Measurements from ENCODE around the gene SPNS3.

The SPNS3 gene

GRCh38 chr17:4433515-4434031 is at the start of gene SPNS3:
SPNS3 (plus strand) TSS chr17:4433940; CDS start chr17:4433968, 28 bp downstream.
- Histone ChIP-seq H3K36me3 (ENCODE audit: control insufficient read depth, insufficient read depth, low read length) (no peaks in the 10 kb centered on the region), H3K4me3 (ENCODE audit: low read length) (no peak within 1 kb of the TSS), H3K4me1 (ENCODE audit: control insufficient read depth, insufficient read depth, low read length) (no peaks in the 10 kb centered on the region), H3K27ac (ENCODE audit: low read depth, low read length) (no peak within 1 kb of the TSS), H3K27me3 (ENCODE audit: control insufficient read depth, insufficient read depth, low read length) (no peaks in the 10 kb centered on the region), H3K9ac (ENCODE audit: low read length) (no peak within 1 kb of the TSS)

GRCh38 chr17:4386406-4386805 is 47.3 kb upstream of the SPNS3 start:
- Histone ChIP-seq H3K4me3 (ENCODE audit: low read length) (no peak overlapping the region), H3K27ac (ENCODE audit: low read depth, low read length) (no peak overlapping the region), H3K36me3 (ENCODE audit: control insufficient read depth, insufficient read depth, low read length) (no peaks in the 10 kb centered on the region), H3K27me3 (ENCODE audit: control insufficient read depth, insufficient read depth, low read length) (no peaks in the 10 kb centered on the region), H3K9ac (ENCODE audit: low read length) (no peak overlapping the region), H3K4me1 (ENCODE audit: control insufficient read depth, insufficient read depth, low read length) (peaks cover 4% of the 10 kb centered on the region)

- H3K27ac ChIP-seq (ENCODE audit: low read depth, low read length): no peak overlapping the region
- H3K27me3 ChIP-seq (ENCODE audit: control insufficient read depth, insufficient read depth, low read length): no peaks in the 10 kb centered on the region
- peaks cover 4% of the 10 kb centered on the region for H3K4me1 ChIP-seq (ENCODE audit: control insufficient read depth, insufficient read depth, low read length)
Measured at GRCh38 chr17:4387137-4387536, 46.6 kb upstream of the SPNS3 start.

GRCh38 chr17:4389079-4389478 is 44.7 kb upstream of the SPNS3 start:
- Histone ChIP-seq H3K4me3 (ENCODE audit: low read length) (no peak overlapping the region), H3K4me1 (ENCODE audit: control insufficient read depth, insufficient read depth, low read length) (peaks cover 4% of the 10 kb centered on the region), H3K27me3 (ENCODE audit: control insufficient read depth, insufficient read depth, low read length) (no peaks in the 10 kb centered on the region), H3K36me3 (ENCODE audit: control insufficient read depth, insufficient read depth, low read length) (no peaks in the 10 kb centered on the region), H3K9ac (ENCODE audit: low read length) (no peak overlapping the region), H3K27ac (ENCODE audit: low read depth, low read length) (no peak overlapping the region)

More at GRCh38 chr17:4387137-4387536, 46.6 kb upstream of the SPNS3 start:
- H3K36me3 ChIP-seq (ENCODE audit: control insufficient read depth, insufficient read depth, low read length): no peaks in the 10 kb centered on the region
- H3K4me3 ChIP-seq (ENCODE audit: low read length): no peak overlapping the region
- H3K9ac ChIP-seq (ENCODE audit: low read length): no peak overlapping the region

GRCh38 chr17:4393806-4394205 is 39.9 kb upstream of the SPNS3 start:
- Histone ChIP-seq H3K9ac (ENCODE audit: low read length) (no peak overlapping the region), H3K36me3 (ENCODE audit: control insufficient read depth, insufficient read depth, low read length) (no peaks in the 10 kb centered on the region), H3K27ac (ENCODE audit: low read depth, low read length) (no peak overlapping the region), H3K27me3 (ENCODE audit: control insufficient read depth, insufficient read depth, low read length) (no peaks in the 10 kb centered on the region), H3K4me1 (ENCODE audit: control insufficient read depth, insufficient read depth, low read length) (no peaks in the 10 kb centered on the region), H3K4me3 (ENCODE audit: low read length) (no peak overlapping the region)

GRCh38 chr17:4394208-4395110 is 39.3 kb upstream of the SPNS3 start:
- Histone ChIP-seq H3K4me3 (ENCODE audit: low read length) (no peak overlapping the region), H3K9ac (ENCODE audit: low read length) (no peak overlapping the region), H3K4me1 (ENCODE audit: control insufficient read depth, insufficient read depth, low read length) (no peaks in the 10 kb centered on the region), H3K36me3 (ENCODE audit: control insufficient read depth, insufficient read depth, low read length) (no peaks in the 10 kb centered on the region), H3K27ac (ENCODE audit: low read depth, low read length) (no peak overlapping the region), H3K27me3 (ENCODE audit: control insufficient read depth, insufficient read depth, low read length) (no peaks in the 10 kb centered on the region)

GRCh38 chr17:4395111-4395478 is 38.6 kb upstream of the SPNS3 start:
- no peaks in the 10 kb centered on the region for H3K27me3 ChIP-seq (ENCODE audit: control insufficient read depth, insufficient read depth, low read length)
- H3K4me3 ChIP-seq (ENCODE audit: low read length): no peak overlapping the region
- no peaks in the 10 kb centered on the region for H3K4me1 ChIP-seq (ENCODE audit: control insufficient read depth, insufficient read depth, low read length)
- no peak overlapping the region for H3K9ac ChIP-seq (ENCODE audit: low read length)
- no peak overlapping the region for H3K27ac ChIP-seq (ENCODE audit: low read depth, low read length)
- H3K36me3 ChIP-seq (ENCODE audit: control insufficient read depth, insufficient read depth, low read length): no peaks in the 10 kb centered on the region

- no peaks in the 10 kb centered on the region for H3K4me1 ChIP-seq (ENCODE audit: control insufficient read depth, insufficient read depth, low read length)
- H3K9ac ChIP-seq (ENCODE audit: low read length): no peak overlapping the region
- no peak overlapping the region for H3K27ac ChIP-seq (ENCODE audit: low read depth, low read length)
- H3K4me3 ChIP-seq (ENCODE audit: low read length): no peak overlapping the region
- H3K36me3 ChIP-seq (ENCODE audit: control insufficient read depth, insufficient read depth, low read length): no peaks in the 10 kb centered on the region
- H3K27me3 ChIP-seq (ENCODE audit: control insufficient read depth, insufficient read depth, low read length): no peaks in the 10 kb centered on the region
Measured at GRCh38 chr17:4397840-4398239, 35.9 kb upstream of the SPNS3 start.

GRCh38 chr17:4405038-4405669 is 28.6 kb upstream of the SPNS3 start:
- Histone ChIP-seq H3K36me3 (ENCODE audit: control insufficient read depth, insufficient read depth, low read length) (no peaks in the 10 kb centered on the region), H3K9ac (ENCODE audit: low read length) (no peak overlapping the region), H3K4me1 (ENCODE audit: control insufficient read depth, insufficient read depth, low read length) (no peaks in the 10 kb centered on the region)

GRCh38 chr17:4405699-4406098 is 28.0 kb upstream of the SPNS3 start:
- H3K36me3 ChIP-seq (ENCODE audit: control insufficient read depth, insufficient read depth, low read length): no peaks in the 10 kb centered on the region
- H3K4me3 ChIP-seq (ENCODE audit: low read length): no peak overlapping the region
- no peak overlapping the region for H3K27ac ChIP-seq (ENCODE audit: low read depth, low read length)
- no peak overlapping the region for H3K9ac ChIP-seq (ENCODE audit: low read length)
- no peaks in the 10 kb centered on the region for H3K27me3 ChIP-seq (ENCODE audit: control insufficient read depth, insufficient read depth, low read length)
- no peaks in the 10 kb centered on the region for H3K4me1 ChIP-seq (ENCODE audit: control insufficient read depth, insufficient read depth, low read length)

More at GRCh38 chr17:4405038-4405669, 28.6 kb upstream of the SPNS3 start:
- no peak overlapping the region for H3K27ac ChIP-seq (ENCODE audit: low read depth, low read length)
- no peak overlapping the region for H3K4me3 ChIP-seq (ENCODE audit: low read length)
- no peaks in the 10 kb centered on the region for H3K27me3 ChIP-seq (ENCODE audit: control insufficient read depth, insufficient read depth, low read length)

GRCh38 chr17:4406386-4406785 is 27.4 kb upstream of the SPNS3 start:
- H3K9ac ChIP-seq (ENCODE audit: low read length): no peak overlapping the region

GRCh38 chr17:4407216-4407615 is 26.5 kb upstream of the SPNS3 start:
- no peak overlapping the region for H3K4me3 ChIP-seq (ENCODE audit: low read length)
- no peak overlapping the region for H3K27ac ChIP-seq (ENCODE audit: low read depth, low read length)
- H3K4me1 ChIP-seq (ENCODE audit: control insufficient read depth, insufficient read depth, low read length): no peaks in the 10 kb centered on the region
- no peak overlapping the region for H3K9ac ChIP-seq (ENCODE audit: low read length)
- no peaks in the 10 kb centered on the region for H3K36me3 ChIP-seq (ENCODE audit: control insufficient read depth, insufficient read depth, low read length)
- H3K27me3 ChIP-seq (ENCODE audit: control insufficient read depth, insufficient read depth, low read length): no peaks in the 10 kb centered on the region

More at GRCh38 chr17:4406386-4406785, 27.4 kb upstream of the SPNS3 start:
- Histone ChIP-seq H3K4me3 (ENCODE audit: low read length) (no peak overlapping the region), H3K4me1 (ENCODE audit: control insufficient read depth, insufficient read depth, low read length) (no peaks in the 10 kb centered on the region), H3K27ac (ENCODE audit: low read depth, low read length) (no peak overlapping the region), H3K27me3 (ENCODE audit: control insufficient read depth, insufficient read depth, low read length) (no peaks in the 10 kb centered on the region), H3K36me3 (ENCODE audit: control insufficient read depth, insufficient read depth, low read length) (no peaks in the 10 kb centered on the region)
